Measurements from ENCODE around the gene BECN2.

The BECN2 gene, protein sequence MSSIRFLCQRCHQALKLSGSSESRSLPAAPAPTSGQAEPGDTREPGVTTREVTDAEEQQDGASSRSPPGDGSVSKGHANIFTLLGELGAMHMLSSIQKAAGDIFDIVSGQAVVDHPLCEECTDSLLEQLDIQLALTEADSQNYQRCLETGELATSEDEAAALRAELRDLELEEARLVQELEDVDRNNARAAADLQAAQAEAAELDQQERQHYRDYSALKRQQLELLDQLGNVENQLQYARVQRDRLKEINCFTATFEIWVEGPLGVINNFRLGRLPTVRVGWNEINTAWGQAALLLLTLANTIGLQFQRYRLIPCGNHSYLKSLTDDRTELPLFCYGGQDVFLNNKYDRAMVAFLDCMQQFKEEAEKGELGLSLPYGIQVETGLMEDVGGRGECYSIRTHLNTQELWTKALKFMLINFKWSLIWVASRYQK

GRCh38 chr1:241957692-241958494 lies at the start of gene BECN2:
Gene BECN2 (plus strand): TSS chr1:241957767. CDS start chr1:241957767, 0 bp downstream.
- Histone ChIP-seq H3K9me3 (ENCODE audit: low read length) (peaks cover 3% of the 10 kb centered on the region), H3K36me3 (ENCODE audit: insufficient read depth, low read length) (no peaks in the 10 kb centered on the region), H3K27me3 (ENCODE audit: insufficient read depth, low read length) (no peaks in the 10 kb centered on the region), H3K4me3 (ENCODE audit: low read length) (no peak within 1 kb of the TSS), H2AFZ (ENCODE audit: low read depth, low read length) (no peak within 1 kb of the TSS), H3K4me1 (ENCODE audit: insufficient read depth, low read length) (no peaks in the 10 kb centered on the region)

- Histone ChIP-seq H3K4me3 (ENCODE audit: low read length) (no peak overlapping the region), H2AFZ (ENCODE audit: low read depth, low read length) (no peak overlapping the region), H3K4me1 (ENCODE audit: insufficient read depth, low read length) (peaks cover 5% of the 10 kb centered on the region), H3K36me3 (ENCODE audit: insufficient read depth, low read length) (no peaks in the 10 kb centered on the region), H3K27me3 (ENCODE audit: insufficient read depth, low read length) (no peaks in the 10 kb centered on the region), H3K9me3 (ENCODE audit: low read length) (no peaks in the 10 kb centered on the region)
These were observed 41.4 kb upstream of the BECN2 start for GRCh38 chr1:241916196-241916595.

DNA sequence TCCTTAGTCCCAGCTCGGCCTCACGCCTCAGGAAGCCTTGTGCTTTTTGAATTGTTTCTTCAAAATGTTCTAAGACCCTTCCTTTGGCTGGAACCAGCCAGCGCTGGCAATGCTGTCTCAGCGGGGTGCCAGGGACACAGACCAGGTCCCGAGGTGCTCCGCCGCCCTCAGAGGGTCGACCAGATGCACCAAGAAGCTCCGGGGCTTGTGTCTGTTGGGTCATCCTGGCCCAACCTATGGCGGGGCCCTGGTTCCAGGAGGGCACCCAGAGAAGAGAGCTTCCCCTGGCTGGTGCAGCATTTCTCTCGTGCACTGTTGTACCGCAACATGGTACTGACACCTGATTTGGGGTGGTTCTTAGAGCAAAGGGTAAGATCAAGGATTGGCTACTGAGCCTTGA lies 40.1 kb upstream of the BECN2 start:
- Histone ChIP-seq H3K9me3 (ENCODE audit: low read length) (no peaks in the 10 kb centered on the region), H3K4me3 (ENCODE audit: low read length) (no peak overlapping the region), H2AFZ (ENCODE audit: low read depth, low read length) (no peak overlapping the region), H3K27me3 (ENCODE audit: insufficient read depth, low read length) (no peaks in the 10 kb centered on the region), H3K4me1 (ENCODE audit: insufficient read depth, low read length) (peaks cover 5% of the 10 kb centered on the region), H3K36me3 (ENCODE audit: insufficient read depth, low read length) (no peaks in the 10 kb centered on the region)

DNA sequence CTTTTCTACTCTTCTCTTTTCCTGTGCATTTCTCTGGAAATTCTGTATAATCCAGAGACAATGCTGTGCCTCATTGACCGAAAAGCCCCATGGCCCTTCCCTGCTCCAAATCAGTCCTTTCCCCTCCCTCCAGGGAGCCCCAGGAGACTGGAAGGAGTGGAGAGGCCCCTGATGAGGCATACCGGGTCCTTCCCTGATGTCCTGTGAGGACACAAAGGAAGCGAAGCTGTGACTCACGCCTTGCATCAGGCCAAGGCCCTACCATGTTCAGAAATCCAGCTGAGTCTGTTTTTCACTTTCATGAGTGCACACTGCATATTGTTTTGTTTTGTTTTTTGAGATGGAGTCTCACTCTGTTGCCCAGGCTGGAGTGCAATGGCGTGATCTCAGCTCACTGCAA lies 38.7 kb upstream of the BECN2 start:
- H3K4me3 ChIP-seq (ENCODE audit: low read length): no peak overlapping the region
- H3K27me3 ChIP-seq (ENCODE audit: insufficient read depth, low read length): no peaks in the 10 kb centered on the region
- no peaks in the 10 kb centered on the region for H3K9me3 ChIP-seq (ENCODE audit: low read length)

GRCh38 chr1:241924080-241924808 lies 33.3 kb upstream of the BECN2 start:
- Histone ChIP-seq H3K4me1 (ENCODE audit: insufficient read depth, low read length) (no peaks in the 10 kb centered on the region), H2AFZ (ENCODE audit: low read depth, low read length) (no peak overlapping the region), H3K9me3 (ENCODE audit: low read length) (no peaks in the 10 kb centered on the region), H3K36me3 (ENCODE audit: insufficient read depth, low read length) (no peaks in the 10 kb centered on the region), H3K4me3 (ENCODE audit: low read length) (no peak overlapping the region), H3K27me3 (ENCODE audit: insufficient read depth, low read length) (no peaks in the 10 kb centered on the region)

More for the DNA sequence above, 38.7 kb upstream of the BECN2 start:
- Histone ChIP-seq H3K4me1 (ENCODE audit: insufficient read depth, low read length) (peaks cover 5% of the 10 kb centered on the region), H3K36me3 (ENCODE audit: insufficient read depth, low read length) (no peaks in the 10 kb centered on the region), H2AFZ (ENCODE audit: low read depth, low read length) (no peak overlapping the region)

GRCh38 chr1:241926141-241926540 lies 31.4 kb upstream of the BECN2 start:
- H3K4me3 ChIP-seq (ENCODE audit: low read length): no peak overlapping the region
- no peaks in the 10 kb centered on the region for H3K27me3 ChIP-seq (ENCODE audit: insufficient read depth, low read length)
- no peaks in the 10 kb centered on the region for H3K9me3 ChIP-seq (ENCODE audit: low read length)
- H3K4me1 ChIP-seq (ENCODE audit: insufficient read depth, low read length): no peaks in the 10 kb centered on the region
- no peaks in the 10 kb centered on the region for H3K36me3 ChIP-seq (ENCODE audit: insufficient read depth, low read length)
- no peak overlapping the region for H2AFZ ChIP-seq (ENCODE audit: low read depth, low read length)

- Histone ChIP-seq H3K36me3 (ENCODE audit: insufficient read depth, low read length) (no peaks in the 10 kb centered on the region), H2AFZ (ENCODE audit: low read depth, low read length) (no peak overlapping the region), H3K4me1 (ENCODE audit: insufficient read depth, low read length) (no peaks in the 10 kb centered on the region), H3K9me3 (ENCODE audit: low read length) (no peaks in the 10 kb centered on the region), H3K27me3 (ENCODE audit: insufficient read depth, low read length) (no peaks in the 10 kb centered on the region), H3K4me3 (ENCODE audit: low read length) (no peak overlapping the region)
These were observed 30.2 kb upstream of the BECN2 start for GRCh38 chr1:241927321-241927720.

DNA sequence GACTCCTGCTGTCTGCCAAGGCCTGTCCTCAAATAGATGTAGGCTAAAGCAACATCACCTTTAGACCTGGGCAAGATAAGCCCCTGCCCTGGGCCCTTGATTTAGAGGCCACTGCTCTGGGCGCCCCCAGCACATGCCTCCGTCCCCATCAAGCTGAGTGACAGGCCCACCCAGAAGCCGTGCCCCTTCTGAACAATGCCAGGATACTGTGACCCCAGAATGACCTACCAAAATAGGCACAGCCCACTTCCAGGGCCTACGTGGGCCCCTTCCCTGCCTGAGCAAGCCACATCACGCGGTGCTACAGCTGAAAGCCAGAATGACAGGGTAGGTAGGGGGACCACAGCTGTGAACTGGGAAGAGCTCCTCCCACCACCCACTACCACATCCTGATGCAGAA lies 24.7 kb upstream of the BECN2 start:
- H3K4me3 ChIP-seq (ENCODE audit: low read length): no peak overlapping the region
- no peak overlapping the region for H2AFZ ChIP-seq (ENCODE audit: low read depth, low read length)
- H3K27me3 ChIP-seq (ENCODE audit: insufficient read depth, low read length): no peaks in the 10 kb centered on the region
- peaks cover 25% of the 10 kb centered on the region for H3K4me1 ChIP-seq (ENCODE audit: insufficient read depth, low read length)
- H3K36me3 ChIP-seq (ENCODE audit: insufficient read depth, low read length): no peaks in the 10 kb centered on the region
- no peaks in the 10 kb centered on the region for H3K9me3 ChIP-seq (ENCODE audit: low read length)

- Histone ChIP-seq H3K9me3 (ENCODE audit: low read length) (no peaks in the 10 kb centered on the region), H3K36me3 (ENCODE audit: insufficient read depth, low read length) (no peaks in the 10 kb centered on the region), H3K4me1 (ENCODE audit: insufficient read depth, low read length) (peaks cover 25% of the 10 kb centered on the region), H3K27me3 (ENCODE audit: insufficient read depth, low read length) (no peaks in the 10 kb centered on the region), H2AFZ (ENCODE audit: low read depth, low read length) (no peak overlapping the region), H3K4me3 (ENCODE audit: low read length) (no peak overlapping the region)
These were observed 23.2 kb upstream of the BECN2 start for GRCh38 chr1:241934201-241934848.

DNA sequence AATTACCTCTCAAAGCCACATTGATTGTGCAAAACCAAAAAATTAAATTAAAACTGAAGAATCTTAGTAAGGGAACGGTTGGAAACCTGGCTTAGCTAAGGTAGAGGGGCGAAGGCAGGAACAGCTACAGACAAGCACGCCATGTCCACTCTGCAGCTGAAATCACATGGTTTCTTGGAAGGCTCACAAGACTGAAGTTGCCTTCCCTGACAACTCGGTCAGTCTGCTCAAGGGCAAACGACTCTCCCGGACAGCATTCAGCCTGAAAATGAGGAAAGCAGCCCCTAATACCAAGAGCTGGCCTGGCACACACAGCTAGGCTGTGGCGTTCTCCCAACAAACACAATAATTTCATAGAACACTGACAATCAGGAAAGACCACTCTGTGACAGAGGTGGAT lies 22.7 kb upstream of the BECN2 start:
- Histone ChIP-seq H3K9me3 (ENCODE audit: low read length) (no peaks in the 10 kb centered on the region), H3K36me3 (ENCODE audit: insufficient read depth, low read length) (no peaks in the 10 kb centered on the region)

DNA sequence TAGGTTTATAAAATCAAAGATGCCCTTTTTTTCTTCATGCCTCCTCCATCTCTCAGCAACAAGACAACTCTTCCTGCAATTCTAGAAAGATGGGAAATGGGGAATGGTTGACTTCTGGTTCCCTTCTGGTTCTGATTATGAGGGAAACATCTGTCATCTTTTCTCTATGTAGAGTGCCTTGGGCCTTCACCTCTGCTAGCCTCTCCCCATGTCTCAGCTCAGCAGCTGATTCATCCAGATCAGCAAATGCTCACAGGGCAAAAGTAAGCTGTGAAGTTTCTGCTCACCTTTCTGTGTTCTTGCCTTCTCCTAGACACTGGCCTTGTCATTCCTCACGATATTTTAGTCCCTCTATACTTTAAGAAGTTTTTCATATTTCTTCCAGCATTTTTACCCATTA lies 17.8 kb upstream of the BECN2 start:
- H2AFZ ChIP-seq (ENCODE audit: low read depth, low read length): no peak overlapping the region
- no peaks in the 10 kb centered on the region for H3K36me3 ChIP-seq (ENCODE audit: insufficient read depth, low read length)
- peaks cover 4% of the 10 kb centered on the region for H3K4me1 ChIP-seq (ENCODE audit: insufficient read depth, low read length)
- no peak overlapping the region for H3K4me3 ChIP-seq (ENCODE audit: low read length)
- H3K9me3 ChIP-seq (ENCODE audit: low read length): no peaks in the 10 kb centered on the region
- H3K27me3 ChIP-seq (ENCODE audit: insufficient read depth, low read length): no peaks in the 10 kb centered on the region

More for the DNA sequence above, 22.7 kb upstream of the BECN2 start:
- Histone ChIP-seq H3K4me3 (ENCODE audit: low read length) (no peak overlapping the region), H2AFZ (ENCODE audit: low read depth, low read length) (no peak overlapping the region), H3K4me1 (ENCODE audit: insufficient read depth, low read length) (peaks cover 25% of the 10 kb centered on the region), H3K27me3 (ENCODE audit: insufficient read depth, low read length) (no peaks in the 10 kb centered on the region)

DNA sequence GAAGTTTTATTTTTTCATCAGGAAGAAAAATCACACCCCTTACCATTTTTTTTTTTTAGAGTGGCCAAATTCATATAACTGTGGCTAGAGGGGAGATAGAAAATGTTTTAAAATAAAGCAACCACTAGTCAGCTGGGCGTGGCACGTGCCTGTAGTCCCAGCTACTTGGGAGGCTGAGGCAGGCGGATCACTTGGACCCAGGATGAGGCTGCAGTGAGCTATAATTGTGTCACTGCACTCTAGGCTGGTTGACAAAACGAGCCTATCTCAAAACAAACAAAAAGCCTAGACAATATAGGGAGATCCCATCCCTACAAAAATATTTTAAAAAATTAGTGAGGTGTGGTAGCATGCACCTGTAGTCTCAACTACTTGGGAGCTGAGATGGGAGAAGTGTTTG lies 14.8 kb upstream of the BECN2 start:
- Histone ChIP-seq H3K4me3 (ENCODE audit: low read length) (no peak overlapping the region), H3K36me3 (ENCODE audit: insufficient read depth, low read length) (no peaks in the 10 kb centered on the region), H3K27me3 (ENCODE audit: insufficient read depth, low read length) (no peaks in the 10 kb centered on the region), H3K4me1 (ENCODE audit: insufficient read depth, low read length) (no peaks in the 10 kb centered on the region), H3K9me3 (ENCODE audit: low read length) (no peaks in the 10 kb centered on the region), H2AFZ (ENCODE audit: low read depth, low read length) (no peak overlapping the region)

All from neuron (in vitro differentiated cells).